PC-3 (cell line): ENCODE results near the gene NOP9. TPM values are rescaled to one million over a fixed set of nuclear protein-coding genes. Genes with fewer than 3 reads are reported as not detected.

Experiments used
- ATAC-seq: fragments of 200-7000 bp; cut with Tn5 transposase; 2 replicates; pipeline ENCODE4 v1.9.1; 2020; ENCODE audit warnings: mild to moderate bottlenecking, moderate library complexity
- BruUV-seq: library from RNA; stranded (reverse); fragments of 400-500 nt; replicated peaks from 2 replicates; lab custom pipeline; 2021; lab: Mats Ljungman, UMichigan
- CTCF ChIA-PET: fragments of 300-600 bp; sonication (Branson Sonifier 250); formaldehyde crosslinking; loops from one replicate; lab custom pipeline; 2022; ENCODE audit warnings: antibody characterized with exemption; lab: Charles Lee
- POLR2A ChIA-PET: fragments of 300-600 bp; sonication (Branson Sonifier 250); formaldehyde crosslinking; loops from one replicate; lab custom pipeline; 2022; ENCODE audit warnings: antibody characterized with exemption; ENCODE audit not compliant: unreplicated experiment; lab: Charles Lee
- DNase-seq: peaks from one replicate; pipeline ENCODE4 v3.0.0-alpha.2; 2015
- H2AFZ ChIP-seq: fragments of 300-600 bp; sonication (generic); 2 replicates; pipeline ENCODE4 v1.6.0; 2016; ENCODE audit warnings: antibody characterized with exemption, low read length
- H3F3A ChIP-seq: fragments of 300-600 bp; sonication (generic); one replicate; pipeline ENCODE4 v1.6.0; 2017; ENCODE audit warnings: antibody characterized with exemption, low read length, control low read depth, mild to moderate bottlenecking; ENCODE audit not compliant: unreplicated experiment
- H3K27ac ChIP-seq: fragments of 300-600 bp; sonication (generic); 2 replicates; pipeline ENCODE4 v1.5.1; 2016; ENCODE audit warnings: mild to moderate bottlenecking, low read length
- H3K27me3 ChIP-seq: fragments of 300-600 bp; sonication (generic); 2 replicates; pipeline ENCODE4 v1.6.1; 2016; ENCODE audit warnings: low read length, mixed read lengths
- H3K36me3 ChIP-seq: fragments of 300-600 bp; sonication (generic); 2 replicates; pipeline ENCODE4 v1.6.1; 2016; ENCODE audit warnings: low read depth, mixed run types, low read length, mixed read lengths
- H3K4me1 ChIP-seq: fragments of 300-600 bp; sonication (generic); 2 replicates; pipeline ENCODE4 v1.5.1; 2016; ENCODE audit warnings: low read length; ENCODE audit not compliant: insufficient read depth
- H3K4me2 ChIP-seq: fragments of 300-600 bp; sonication (generic); 2 replicates; pipeline ENCODE4 v1.6.0; 2016; ENCODE audit warnings: low read length
- H3K4me3 ChIP-seq: fragments of 300-600 bp; sonication (generic); 2 replicates; pipeline ENCODE4 v1.5.1; 2016; ENCODE audit warnings: mild to moderate bottlenecking, low read length, mixed read lengths
- H3K79me2 ChIP-seq: fragments of 300-600 bp; sonication (generic); 2 replicates; pipeline ENCODE4 v1.6.1; 2017; ENCODE audit warnings: low read length, mixed read lengths
- H3K9ac ChIP-seq: fragments of 300-600 bp; sonication (generic); 2 replicates; pipeline ENCODE4 v1.6.0; 2016; ENCODE audit warnings: mild to moderate bottlenecking, low read length
- H3K9me2 ChIP-seq: fragments of 300-600 bp; sonication (generic); replicated peaks from 2 replicates; pipeline ENCODE4 v1.6.1; 2016; ENCODE audit warnings: mixed run types, low read length, mixed read lengths
- H3K9me3 ChIP-seq: fragments of 300-600 bp; sonication (generic); 2 replicates; pipeline ENCODE4 v1.6.1; 2016; ENCODE audit warnings: low read length, mixed read lengths
- H4K20me1 ChIP-seq: fragments of 300-600 bp; sonication (generic); 2 replicates; pipeline ENCODE4 v1.6.1; 2016; ENCODE audit warnings: low read length, mixed read lengths
- CTCF ChIP-seq: fragments of 300-600 bp; sonication (generic); conservative IDR thresholded peaks from 2 replicates; pipeline ENCODE4 v1.5.1; 2017; ENCODE audit warnings: antibody characterized with exemption, low read depth, mild to moderate bottlenecking, low read length
- EZH2 ChIP-seq: fragments of 300-600 bp; sonication (generic); IDR thresholded peaks from one replicate; pipeline ENCODE4 v1.6.1; 2017; ENCODE audit warnings: antibody characterized with exemption, mild to moderate bottlenecking, low read length; ENCODE audit not compliant: unreplicated experiment
- EZH2phosphoT487 ChIP-seq: fragments of 300-600 bp; sonication (generic); IDR thresholded peaks from 2 replicates; pipeline ENCODE4 v1.6.1; 2018; ENCODE audit warnings: mild to moderate bottlenecking, antibody characterized with exemption, low read length, borderline replicate concordance
- intact Hi-C: fragments of 100-400 bp; cut with micrococcal nuclease; formaldehyde crosslinking; loops from 2 replicates; pipeline ENCODE4 v1.9.0; 2023
- total RNA-seq: library from RNA; depleted of rRNA; stranded (reverse); fragments of >200 nt; gene quantifications from 2 replicates; pipeline ENCODE4 v1.2.3, GENCODE V29; 2014

The NOP9 gene
- total RNA-seq, 1 experiment from 2014 or later, result 30.4 TPM

GRCh38 chr14:24339284-24340151 is 39.9 kb downstream of the NOP9 start, which contains the start of gene RIPK3:
TSS of gene RIPK3 (minus strand) at chr14:24339991. CDS start at chr14:24339826, 165 bp downstream.
- Histone ChIP-seq H3K36me3 (no peaks in the 10 kb centered on the region), H3K9me2 (no peaks in the 10 kb centered on the region), H4K20me1 (no peaks in the 10 kb centered on the region), H3K4me3 (no peak within 1 kb of the TSS), H2AFZ (no peak within 1 kb of the TSS), H3K4me2 (no peak within 1 kb of the TSS), H3K27me3 (peaks cover 4% of the 10 kb centered on the region; the same call in 1 of the 2 replicates), H3K4me1 (no peaks in the 10 kb centered on the region), H3K27ac (no peak within 1 kb of the TSS), H3K9me3 (no peaks in the 10 kb centered on the region), H3K9ac (no peak within 1 kb of the TSS), H3F3A (no peaks in the 10 kb centered on the region), H3K79me2 (no peaks in the 10 kb centered on the region)
- ATAC-seq (no peak), DNase-seq (no peak)
- no TSS peak for BruUV-seq
- CTCF ChIA-PET, result no interaction called here
- TF ChIP-seq CTCF (no peak), EZH2 (no peak), EZH2phosphoT487 (no peak)
- intact Hi-C loops, result no loop called here
- POLR2A ChIA-PET, result no interaction called here

- Histone ChIP-seq H3K4me2 (no peak overlapping the region), H4K20me1 (no peaks in the 10 kb centered on the region), H3K27ac (no peak overlapping the region), H3F3A (no peaks in the 10 kb centered on the region), H3K9me2 (no peaks in the 10 kb centered on the region), H3K79me2 (no peaks in the 10 kb centered on the region), H3K9me3 (no peaks in the 10 kb centered on the region), H3K36me3 (no peaks in the 10 kb centered on the region), H3K27me3 (peaks cover 4% of the 10 kb centered on the region; the same call in 1 of the 2 replicates), H3K9ac (no peak overlapping the region), H3K4me3 (no peak overlapping the region), H3K4me1 (no peaks in the 10 kb centered on the region), H2AFZ (no peak overlapping the region)
- BruUV-seq, result no TSS peak
- no peak for ATAC-seq
- ChIA-PET CTCF (no interaction called here), POLR2A (no interaction called here)
- intact Hi-C loops, result no loop called here
- TF ChIP-seq CTCF (no peak), EZH2 (no peak), EZH2phosphoT487 (no peak)
- no peak for DNase-seq
Measured at GRCh38 chr14:24340606-24341005, 41.0 kb downstream of the NOP9 start.

GRCh38 chr14:24342889-24343288 is 43.2 kb downstream of the NOP9 start:
- no TSS peak for BruUV-seq
- intact Hi-C loops, result no loop called here
- Histone ChIP-seq H3K9ac (no peak overlapping the region), H3K4me3 (no peak overlapping the region), H3K4me1 (no peaks in the 10 kb centered on the region), H3F3A (no peaks in the 10 kb centered on the region), H3K9me2 (no peaks in the 10 kb centered on the region), H3K9me3 (no peaks in the 10 kb centered on the region), H3K79me2 (no peaks in the 10 kb centered on the region), H3K27ac (no peak overlapping the region), H3K27me3 (peaks cover 4% of the 10 kb centered on the region; the same call in 1 of the 2 replicates), H3K4me2 (no peak overlapping the region), H3K36me3 (no peaks in the 10 kb centered on the region), H2AFZ (no peak overlapping the region), H4K20me1 (no peaks in the 10 kb centered on the region)
- no peak for TF ChIP-seq EZH2phosphoT487
- TF ChIP-seq CTCF, result no peak
- no peak for TF ChIP-seq EZH2
- POLR2A ChIA-PET, result no interaction called here
- DNase-seq (no peak), ATAC-seq (no peak)
- CTCF ChIA-PET, result interaction anchor here (0.5 kb wide), 1 partner anchor 249 kb away, joined by 3 read pairs; no protein-coding TSS in a partner anchor
